Muscle layer of colon (tissue), 2 donors: ENCODE measurements around the gene DPEP2NB.
"Not testable (repeated sequence)": the region's sequence is repeated elsewhere in the genome, so short reads cannot be mapped to it uniquely, and the experiment has no call there.

ENCODE experiments used
- H3K27ac ChIP-seq: one replicate; pipeline ENCODE4 v1.7.0; 2013; ENCODE audit warnings: low read depth, mild to moderate bottlenecking, low read length, moderate library complexity
- H3K27me3 ChIP-seq, 2 donors: one replicate each; pipeline ENCODE4 v1.7.0; 2013; ENCODE audit warnings: low read length in 2 of 2, mild to moderate bottlenecking in 2 of 2; ENCODE audit not compliant: insufficient read depth in 2 of 2, control insufficient read depth in 1 of 2
- H3K36me3 ChIP-seq: one replicate; pipeline ENCODE4 v1.7.0; 2013; ENCODE audit warnings: mild to moderate bottlenecking, low read length; ENCODE audit not compliant: insufficient read depth
- H3K4me1 ChIP-seq: one replicate; pipeline ENCODE4 v1.7.0; 2013; ENCODE audit warnings: mild to moderate bottlenecking, low read length; ENCODE audit not compliant: insufficient read depth
- H3K4me3 ChIP-seq, 2 donors: one replicate each; pipeline ENCODE4 v1.7.0; 2013; ENCODE audit warnings: low read length in 2 of 2, low read depth in 1 of 2, mild to moderate bottlenecking in 1 of 2, moderate library complexity in 1 of 2
- H3K9ac ChIP-seq: one replicate; pipeline ENCODE4 v1.7.0; 2013; ENCODE audit warnings: low read length
- H3K9me3 ChIP-seq: one replicate; pipeline ENCODE4 v1.7.0; 2013; ENCODE audit warnings: mild to moderate bottlenecking, low read length
- donor health status: abdominal sarcoma.
- donor health status: Adenocarcinoma of cecum.

The DPEP2NB gene

GRCh38 chr16:67977469-67978227 is 38.1 kb downstream of the DPEP2NB start:
- Histone ChIP-seq H3K9me3 (no peaks in the 10 kb centered on the region), H3K27ac (no peak overlapping the region), H3K9ac (no peak overlapping the region), H3K4me1 (no peaks in the 10 kb centered on the region), H3K36me3 (no peaks in the 10 kb centered on the region), H3K4me3 (no peak overlapping the region), H3K27me3 (peaks cover 0 to 11% of the 10 kb centered on the region in 2 donors)

GRCh38 chr16:67977005-67977404 is 38.7 kb downstream of the DPEP2NB start:
- Histone ChIP-seq H3K9me3 (no peaks in the 10 kb centered on the region), H3K9ac (no peak overlapping the region), H3K4me1 (no peaks in the 10 kb centered on the region), H3K27ac (no peak overlapping the region), H3K4me3 (no peak overlapping the region), H3K27me3 (peaks cover 0 to 11% of the 10 kb centered on the region in 2 donors), H3K36me3 (no peaks in the 10 kb centered on the region)

- H3K27me3 ChIP-seq, result peaks cover 0 to 11% of the 10 kb centered on the region in 2 donors
- no peaks in the 10 kb centered on the region for H3K9me3 ChIP-seq
- no peak overlapping the region for H3K4me3 ChIP-seq
- no peak overlapping the region for H3K27ac ChIP-seq
- H3K4me1 ChIP-seq, result no peaks in the 10 kb centered on the region
- no peak overlapping the region for H3K9ac ChIP-seq
- no peaks in the 10 kb centered on the region for H3K36me3 ChIP-seq
Observed at GRCh38 chr16:67976205-67976604, 39.5 kb downstream of the DPEP2NB start.

GRCh38 chr16:67975321-67976105 is 40.2 kb downstream of the DPEP2NB start:
- Histone ChIP-seq H3K4me3 (no peak overlapping the region), H3K27ac (no peak overlapping the region), H3K9ac (no peak overlapping the region), H3K27me3 (peaks cover 0 to 11% of the 10 kb centered on the region in 2 donors), H3K9me3 (no peaks in the 10 kb centered on the region), H3K4me1 (no peaks in the 10 kb centered on the region), H3K36me3 (no peaks in the 10 kb centered on the region)

- not testable (repeated sequence) for H3K27ac ChIP-seq, H3K36me3 ChIP-seq, H3K4me3 ChIP-seq, H3K9ac ChIP-seq, H3K27me3 ChIP-seq, H3K4me1 ChIP-seq, H3K9me3 ChIP-seq
Observed at GRCh38 chr16:67972285-67972684, 43.4 kb downstream of the DPEP2NB start.

GRCh38 chr16:67971111-67971510 is 44.6 kb downstream of the DPEP2NB start:
- H3K9me3 ChIP-seq, result no peaks in the 10 kb centered on the region

GRCh38 chr16:67969254-67970039 is 46.3 kb downstream of the DPEP2NB start:
- Histone ChIP-seq H3K36me3 (no peaks in the 10 kb centered on the region), H3K27ac (peak overlapping the region; percentile 96), H3K4me3 (peak overlapping the region; percentile 89 to 97), H3K9ac (peak overlapping the region; percentile 78), H3K27me3 (no peaks in the 10 kb centered on the region), H3K9me3 (no peaks in the 10 kb centered on the region), H3K4me1 (peaks cover 30% of the 10 kb centered on the region)

More at GRCh38 chr16:67971111-67971510, 44.6 kb downstream of the DPEP2NB start:
- Histone ChIP-seq H3K4me3 (no peak overlapping the region), H3K36me3 (no peaks in the 10 kb centered on the region), H3K4me1 (peaks cover 13% of the 10 kb centered on the region), H3K27me3 (no peaks in the 10 kb centered on the region), H3K9ac (no peak overlapping the region), H3K27ac (no peak overlapping the region)

- H3K9me3 ChIP-seq, result no peaks in the 10 kb centered on the region
- no peaks in the 10 kb centered on the region for H3K27me3 ChIP-seq
- H3K9ac ChIP-seq, result peak within 1 kb of the TSS; percentile 98
- H3K27ac ChIP-seq, result peak within 1 kb of the TSS; percentile 96
- H3K4me3 ChIP-seq, result peak within 1 kb of the TSS; percentile 97 to 98
- no peaks in the 10 kb centered on the region for H3K36me3 ChIP-seq
- H3K4me1 ChIP-seq, result peaks cover 38% of the 10 kb centered on the region
Observed at GRCh38 chr16:67968400-67969253, 47.1 kb downstream of the DPEP2NB start, which contains the start of gene SLC12A4. TSS of gene SLC12A4 (minus strand) at chr16:67968637. CDS start at chr16:67968553, 84 bp downstream.

- no peaks in the 10 kb centered on the region for H3K27me3 ChIP-seq
- peak overlapping the region; percentile 87 for H3K27ac ChIP-seq
- H3K9ac ChIP-seq, result peak overlapping the region; percentile 98
- H3K4me1 ChIP-seq, result peaks cover 45% of the 10 kb centered on the region
- peak overlapping the region; percentile 97 to 98 for H3K4me3 ChIP-seq
- peaks cover 5% of the 10 kb centered on the region for H3K36me3 ChIP-seq
- H3K9me3 ChIP-seq, result no peaks in the 10 kb centered on the region
Observed at GRCh38 chr16:67967958-67968399, 47.7 kb downstream of the DPEP2NB start.

GRCh38 chr16:67967183-67967957 is 48.3 kb downstream of the DPEP2NB start:
- Histone ChIP-seq H3K4me1 (peaks cover 46% of the 10 kb centered on the region), H3K4me3 (peak overlapping the region; percentile 97 to 98), H3K9ac (peak overlapping the region; percentile 98), H3K27ac (peak overlapping the region; percentile 87), H3K9me3 (no peaks in the 10 kb centered on the region), H3K36me3 (peaks cover 11% of the 10 kb centered on the region), H3K27me3 (no peaks in the 10 kb centered on the region)
